Measurements from ENCODE around the gene SUGCT. TPM values are rescaled to one million over a fixed set of nuclear protein-coding genes. Genes with fewer than 3 reads are reported as not detected.

The SUGCT gene
- total RNA-seq, 1 experiment from 2014 or later = 1.5 TPM

GRCh38 chr7:40305229-40305628, 170.4 kb downstream of the SUGCT start:
- TF ChIP-seq EZH2 (IDR thresholded peaks at IDR 0.05; ENCODE audit: borderline replicate concordance, low read depth, low read length, poor library complexity, severe bottlenecking) (no peak), CTCF (conservative IDR thresholded peaks at IDR 0.05; ENCODE audit: low read depth, low read length) (no peak)
- intact Hi-C loops (cut with micrococcal nuclease; ENCODE audit: unreplicated experiment) = no loop called here
- Histone ChIP-seq H3K9me3 (ENCODE audit: low read depth, low read length, poor library complexity, severe bottlenecking) (no peaks in the 10 kb centered on the region), H3K27me3 (replicated peaks; ENCODE audit: insufficient read depth, low read depth, low read length, poor library complexity) (no peaks in the 10 kb centered on the region), H3K4me3 (ENCODE audit: low read depth, low read length, poor library complexity, severe bottlenecking) (no peak overlapping the region), H3K27ac (ENCODE audit: low read depth, low read length, poor library complexity, severe bottlenecking) (no peak overlapping the region), H3K4me1 (ENCODE audit: insufficient read depth, low read length, poor library complexity, severe bottlenecking) (no peaks in the 10 kb centered on the region), H3K36me3 (ENCODE audit: insufficient read depth, low read length, poor library complexity, severe bottlenecking) (no peaks in the 10 kb centered on the region)
- POLR2A ChIA-PET (ENCODE audit: low non-redundant PET) = no interaction called here
- CTCF ChIA-PET = no interaction called here
- DNase-seq (ENCODE audit: low spot score) = no peak
- no TSS peak for BruUV-seq (replicated peaks)

- Histone ChIP-seq H3K27me3 (replicated peaks; ENCODE audit: insufficient read depth, low read depth, low read length, poor library complexity) (no peaks in the 10 kb centered on the region), H3K9me3 (ENCODE audit: low read depth, low read length, poor library complexity, severe bottlenecking) (no peaks in the 10 kb centered on the region), H3K4me3 (ENCODE audit: low read depth, low read length, poor library complexity, severe bottlenecking) (no peak overlapping the region), H3K4me1 (ENCODE audit: insufficient read depth, low read length, poor library complexity, severe bottlenecking) (no peaks in the 10 kb centered on the region), H3K36me3 (ENCODE audit: insufficient read depth, low read length, poor library complexity, severe bottlenecking) (no peaks in the 10 kb centered on the region), H3K27ac (ENCODE audit: low read depth, low read length, poor library complexity, severe bottlenecking) (no peak overlapping the region)
- ChIA-PET CTCF (no interaction called here), POLR2A (ENCODE audit: low non-redundant PET) (no interaction called here)
- DNase-seq (ENCODE audit: low spot score) = no peak
- BruUV-seq (replicated peaks) = no TSS peak
- TF ChIP-seq CTCF (conservative IDR thresholded peaks at IDR 0.05; ENCODE audit: low read depth, low read length) (no peak), EZH2 (IDR thresholded peaks at IDR 0.05; ENCODE audit: borderline replicate concordance, low read depth, low read length, poor library complexity, severe bottlenecking) (no peak)
- intact Hi-C loops (cut with micrococcal nuclease; ENCODE audit: unreplicated experiment) = no loop called here
Observed at GRCh38 chr7:40306025-40306424, 171.2 kb downstream of the SUGCT start.

- TF ChIP-seq EZH2 (IDR thresholded peaks at IDR 0.05; ENCODE audit: borderline replicate concordance, low read depth, low read length, poor library complexity, severe bottlenecking) = no peak
- no peak for TF ChIP-seq CTCF (conservative IDR thresholded peaks at IDR 0.05; ENCODE audit: low read depth, low read length)
- Histone ChIP-seq H3K27me3 (replicated peaks; ENCODE audit: insufficient read depth, low read depth, low read length, poor library complexity) (no peaks in the 10 kb centered on the region), H3K4me3 (ENCODE audit: low read depth, low read length, poor library complexity, severe bottlenecking) (no peak overlapping the region), H3K27ac (ENCODE audit: low read depth, low read length, poor library complexity, severe bottlenecking) (no peak overlapping the region), H3K9me3 (ENCODE audit: low read depth, low read length, poor library complexity, severe bottlenecking) (no peaks in the 10 kb centered on the region), H3K4me1 (ENCODE audit: insufficient read depth, low read length, poor library complexity, severe bottlenecking) (no peaks in the 10 kb centered on the region), H3K36me3 (ENCODE audit: insufficient read depth, low read length, poor library complexity, severe bottlenecking) (no peaks in the 10 kb centered on the region)
- ChIA-PET CTCF (no interaction called here), POLR2A (ENCODE audit: low non-redundant PET) (no interaction called here)
- intact Hi-C loops (cut with micrococcal nuclease; ENCODE audit: unreplicated experiment) = no loop called here
- no peak for DNase-seq (ENCODE audit: low spot score)
- no TSS peak for BruUV-seq (replicated peaks)
Observed at GRCh38 chr7:40306596-40306995, 171.8 kb downstream of the SUGCT start.

Measured in A673 (cell line).